ENCODE data around the gene GOLGA3. TPM values are rescaled to one million over a fixed set of nuclear protein-coding genes. Genes with fewer than 3 reads are reported as not detected.
A peak's percentile ranks its signal among the peaks of the same experiment; 100 is the strongest.

GOLGA3 gene
- total RNA-seq, 1 donor from 2014 or later, result 134 TPM

DNA sequence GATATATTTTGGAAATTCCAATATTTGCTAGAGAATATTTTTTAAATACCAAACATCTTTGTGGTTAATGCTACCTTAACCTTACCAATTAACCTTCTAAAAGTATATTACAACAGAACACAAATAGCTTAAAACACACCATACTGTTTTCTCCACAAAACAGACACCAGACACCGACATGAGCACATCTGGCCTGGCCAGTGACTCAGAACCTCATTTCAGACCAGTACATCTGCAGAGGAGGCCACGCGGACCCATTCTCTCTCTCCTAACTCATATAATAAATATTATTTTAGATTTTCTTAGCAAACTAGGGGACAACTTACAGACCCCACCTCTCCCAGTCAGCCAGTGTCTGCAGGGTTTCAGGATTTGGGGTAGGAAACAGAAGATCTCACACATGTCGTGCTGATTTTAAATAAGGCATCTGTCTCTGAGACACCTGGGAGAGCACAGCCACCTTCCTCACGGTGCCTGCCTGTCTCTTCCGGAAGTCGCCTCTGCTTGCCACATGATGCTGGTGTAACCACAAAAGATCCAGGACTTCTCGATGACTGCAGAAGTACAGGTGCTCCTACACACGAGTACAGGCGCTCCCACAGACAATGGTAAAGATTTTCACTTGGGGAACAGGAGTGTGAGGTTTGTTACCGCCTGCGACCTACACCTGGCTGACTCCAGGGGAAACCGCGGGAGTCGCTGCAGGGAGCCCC lies 57.4 kb downstream of the GOLGA3 start:
- Histone ChIP-seq H3K27me3 (ENCODE audit: control insufficient read depth, insufficient read depth, low read length) (no peaks in the 10 kb centered on the region), H3K36me3 (ENCODE audit: control insufficient read depth, insufficient read depth, low read length) (peaks cover 22% of the 10 kb centered on the region), H3K4me3 (ENCODE audit: low read depth, low read length) (no peak overlapping the region)
- TF ChIP-seq, protein P1, sequence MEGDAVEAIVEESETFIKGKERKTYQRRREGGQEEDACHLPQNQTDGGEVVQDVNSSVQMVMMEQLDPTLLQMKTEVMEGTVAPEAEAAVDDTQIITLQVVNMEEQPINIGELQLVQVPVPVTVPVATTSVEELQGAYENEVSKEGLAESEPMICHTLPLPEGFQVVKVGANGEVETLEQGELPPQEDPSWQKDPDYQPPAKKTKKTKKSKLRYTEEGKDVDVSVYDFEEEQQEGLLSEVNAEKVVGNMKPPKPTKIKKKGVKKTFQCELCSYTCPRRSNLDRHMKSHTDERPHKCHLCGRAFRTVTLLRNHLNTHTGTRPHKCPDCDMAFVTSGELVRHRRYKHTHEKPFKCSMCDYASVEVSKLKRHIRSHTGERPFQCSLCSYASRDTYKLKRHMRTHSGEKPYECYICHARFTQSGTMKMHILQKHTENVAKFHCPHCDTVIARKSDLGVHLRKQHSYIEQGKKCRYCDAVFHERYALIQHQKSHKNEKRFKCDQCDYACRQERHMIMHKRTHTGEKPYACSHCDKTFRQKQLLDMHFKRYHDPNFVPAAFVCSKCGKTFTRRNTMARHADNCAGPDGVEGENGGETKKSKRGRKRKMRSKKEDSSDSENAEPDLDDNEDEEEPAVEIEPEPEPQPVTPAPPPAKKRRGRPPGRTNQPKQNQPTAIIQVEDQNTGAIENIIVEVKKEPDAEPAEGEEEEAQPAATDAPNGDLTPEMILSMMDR (IDR thresholded peaks at IDR 0.05; ENCODE audit: insufficient read depth, low read length, severe bottlenecking), result no peak
- FAIRE-seq (no peak), DNase-seq (ENCODE audit: low read depth) (no peak)

- peak; percentile 3 for DNase-seq (ENCODE audit: low read depth)
- Histone ChIP-seq H3K27me3 (ENCODE audit: control insufficient read depth, insufficient read depth, low read length) (no peaks in the 10 kb centered on the region), H3K36me3 (ENCODE audit: control insufficient read depth, insufficient read depth, low read length) (peaks cover 3% of the 10 kb centered on the region), H3K4me3 (ENCODE audit: low read depth, low read length) (no peak overlapping the region)
- TF ChIP-seq, protein P1 (IDR thresholded peaks at IDR 0.05; ENCODE audit: insufficient read depth, low read length, severe bottlenecking), result no peak
- no peak for FAIRE-seq
Measured at GRCh38 chr12:132766380-132767085, 62.1 kb downstream of the GOLGA3 start.

- H3K4me3 ChIP-seq (ENCODE audit: low read depth, low read length), result no peak overlapping the region
- H3K36me3 ChIP-seq (ENCODE audit: control insufficient read depth, insufficient read depth, low read length), result peaks cover 1% of the 10 kb centered on the region
- FAIRE-seq (no peak), DNase-seq (ENCODE audit: low read depth) (no peak)
- TF ChIP-seq, protein P1 (IDR thresholded peaks at IDR 0.05; ENCODE audit: insufficient read depth, low read length, severe bottlenecking), result no peak
- H3K27me3 ChIP-seq (ENCODE audit: control insufficient read depth, insufficient read depth, low read length), result no peaks in the 10 kb centered on the region
Measured at GRCh38 chr12:132765361-132765760, 63.3 kb downstream of the GOLGA3 start.

- Histone ChIP-seq H3K36me3 (ENCODE audit: control insufficient read depth, insufficient read depth, low read length) (peaks cover 1% of the 10 kb centered on the region), H3K27me3 (ENCODE audit: control insufficient read depth, insufficient read depth, low read length) (no peaks in the 10 kb centered on the region), H3K4me3 (ENCODE audit: low read depth, low read length) (no peak overlapping the region)
- DNase-seq (ENCODE audit: low read depth) (no peak), FAIRE-seq (no peak)
- TF ChIP-seq, protein P1 (IDR thresholded peaks at IDR 0.05; ENCODE audit: insufficient read depth, low read length, severe bottlenecking), result no peak
Measured at GRCh38 chr12:132764231-132764630, 64.4 kb downstream of the GOLGA3 start.

- Histone ChIP-seq H3K4me3 (ENCODE audit: low read depth, low read length) (peak overlapping the region; percentile 85), H3K36me3 (ENCODE audit: control insufficient read depth, insufficient read depth, low read length) (peaks cover 3% of the 10 kb centered on the region), H3K27me3 (ENCODE audit: control insufficient read depth, insufficient read depth, low read length) (no peaks in the 10 kb centered on the region)
- TF ChIP-seq, protein P1 (IDR thresholded peaks at IDR 0.05; ENCODE audit: insufficient read depth, low read length, severe bottlenecking), result peak; percentile 43
- FAIRE-seq (no peak), DNase-seq (ENCODE audit: low read depth) (peak; percentile 70)
Measured at GRCh38 chr12:132761921-132762583, 66.6 kb downstream of the GOLGA3 start.
